Peyer's patch (tissue), 4 donors: ENCODE data around the gene TMEM107. TPM values are rescaled to one million over a fixed set of nuclear protein-coding genes. Genes with fewer than 3 reads are reported as not detected.
A peak's percentile ranks its signal among the peaks of the same experiment; 100 is the strongest.

Source experiments
- DNase-seq, 3 donors: peaks; one replicate each; pipeline ENCODE4 v3.0.0-alpha.2; 2017 to 2019
- H3K27ac ChIP-seq, 4 donors: fragments of 200-600 bp; sonication (generic); one replicate each; pipeline ENCODE4 v1.5.1; 2016 to 2019
- H3K27me3 ChIP-seq, 2 donors: fragments of 200-600 bp; sonication (generic); one replicate each; pipeline ENCODE4 v1.5.1; 2019
- H3K36me3 ChIP-seq, 3 donors: fragments of 200-600 bp; sonication (generic); one replicate each; pipeline ENCODE4 v1.5.1; 2016 to 2019
- H3K4me1 ChIP-seq, 4 donors: fragments of 200-600 bp; sonication (generic); one replicate each; pipeline ENCODE4 v1.5.1; 2016 to 2019
- H3K4me3 ChIP-seq, 4 donors: fragments of 200-600 bp; sonication (generic); 1 replicate in 3 of 4; 2 replicates in 1 of 4; pipeline ENCODE4 v1.5.1; 2016 to 2019; ENCODE audit warnings: mild to moderate bottlenecking in 1 of 4
- H3K9me3 ChIP-seq, 4 donors: fragments of 200-600 bp; sonication (generic); one replicate each; pipeline ENCODE4 v1.5.1; 2016 to 2019; ENCODE audit warnings: mild to moderate bottlenecking in 1 of 4
- POLR2A ChIP-seq, 2 donors: fragments of 450-650 bp; IDR thresholded peaks; one replicate each; pipeline ENCODE4 v1.5.1; 2017; ENCODE audit warnings: antibody characterized with exemption in 2 of 2, mild to moderate bottlenecking in 2 of 2, moderate library complexity in 2 of 2
- total RNA-seq, 4 donors: library from RNA; depleted of rRNA; stranded (reverse); fragments of >200 nt; gene quantifications; one replicate each; pipeline ENCODE4 v1.1.0, GENCODE V29; 2016
- TF ChIP-seq, protein P1 (sequence below), 6 experiments: fragments of 450-650 bp in 4 of 6; fragments of 200-600 bp in 2 of 6; sonication (generic) in 1 of 6; IDR thresholded peaks; one replicate each; pipeline ENCODE4 v1.5.1; 2017 to 2019; ENCODE audit warnings: antibody characterized with exemption in 6 of 6, mild to moderate bottlenecking in 3 of 6, moderate library complexity in 1 of 6

Gene TMEM107
- total RNA-seq, 4 donors from 2014 or later: 6.5 to 27.2 (median 16.4) TPM

DNA sequence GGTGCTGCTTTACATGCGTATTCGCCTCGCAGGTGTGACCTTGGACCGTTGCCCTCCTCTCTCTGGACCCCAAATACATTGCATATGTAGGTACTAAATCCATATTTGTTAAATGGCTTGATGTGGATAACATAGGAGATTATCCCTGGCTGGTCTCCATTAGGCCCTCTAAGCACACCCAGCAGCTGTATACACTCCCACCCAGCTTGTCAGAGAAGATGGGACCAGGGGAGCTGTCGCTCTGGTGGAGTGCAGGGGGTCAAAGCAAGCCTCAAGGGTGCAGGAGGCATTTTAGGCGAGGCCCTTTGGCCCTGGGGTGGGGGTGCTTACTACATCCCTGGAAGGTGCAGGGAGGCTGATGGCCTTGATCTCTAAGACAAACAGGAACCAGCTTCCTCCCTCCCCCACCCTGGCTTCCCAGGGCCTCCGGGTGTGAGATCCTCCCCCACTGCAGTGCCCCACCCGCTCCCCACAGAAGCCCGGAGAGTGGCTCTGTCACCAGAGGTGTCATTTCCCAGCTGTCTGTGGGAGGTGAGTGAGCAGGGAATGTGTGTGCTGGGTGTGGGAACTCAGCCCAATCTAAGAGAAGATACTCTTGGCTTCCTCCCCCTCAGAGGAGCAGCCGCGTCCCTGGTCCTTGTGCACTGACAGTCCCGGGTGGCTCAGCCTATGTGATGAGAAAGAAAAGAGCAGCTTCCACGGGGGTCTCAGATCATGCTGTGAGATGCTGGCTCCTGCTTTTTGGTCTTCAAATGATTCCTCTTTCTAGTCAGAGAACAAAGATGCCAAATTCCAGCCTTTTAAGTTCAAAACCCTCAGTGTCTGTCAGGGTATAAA is 12.0 kb downstream of the TMEM107 start:
- H3K27me3 ChIP-seq: no peaks in the 10 kb centered on the region

DNA sequence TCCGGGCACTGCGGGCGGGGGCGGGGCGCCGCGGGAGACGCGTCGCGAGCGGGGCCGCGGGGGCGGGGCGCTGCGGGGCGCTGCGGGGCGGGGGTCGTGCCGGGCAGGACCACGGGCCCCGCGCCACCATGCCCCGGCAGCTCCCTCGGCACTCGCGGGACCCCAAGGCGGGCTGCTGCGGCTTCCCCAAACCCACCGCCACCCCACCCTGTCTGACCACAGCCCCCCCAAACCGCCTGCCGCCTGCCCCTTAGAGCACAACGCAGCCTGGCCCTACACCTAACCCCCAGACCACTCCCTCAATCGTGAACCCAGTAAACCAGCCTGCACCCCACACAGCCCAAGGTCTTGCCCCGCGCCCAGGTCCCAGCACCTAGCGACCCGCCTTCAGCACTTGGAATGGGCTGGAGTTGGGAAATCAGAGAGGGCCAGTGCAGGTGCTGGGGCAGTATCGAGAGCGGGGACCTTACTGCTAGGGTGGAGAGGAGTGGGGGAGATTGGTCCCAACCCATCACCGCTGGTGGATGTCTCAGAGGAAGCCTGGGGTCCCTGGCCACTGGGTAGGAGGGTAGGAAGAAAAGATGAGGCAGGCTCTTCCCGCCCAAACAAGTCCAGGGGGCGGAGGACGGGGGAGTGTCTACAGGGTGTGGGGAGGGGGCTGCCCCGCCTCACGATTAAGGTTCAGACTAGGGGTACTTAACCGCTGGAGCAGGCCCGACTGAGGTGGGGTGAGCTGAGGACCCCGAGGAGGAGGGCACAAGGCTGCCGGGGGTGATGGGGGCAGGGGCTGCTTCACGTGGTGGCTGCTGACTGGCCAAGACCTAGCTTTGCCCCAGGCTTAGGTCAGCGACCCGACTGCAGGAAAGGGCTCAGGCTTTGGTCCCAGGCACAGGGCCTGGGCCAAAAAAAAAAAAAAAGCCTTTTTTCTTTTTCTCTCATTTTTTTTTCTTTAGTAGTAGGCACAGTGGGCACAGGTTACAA is 12.9 kb downstream of the TMEM107 start:
- Histone ChIP-seq H3K9me3 (no peaks in the 10 kb centered on the region), H3K4me3 (peak overlapping the region; percentile 99 to 100 (median 100)), H3K36me3 (peaks cover 0 to 22% (median 0%) of the 10 kb centered on the region in 3 donors), H3K4me1 (peaks cover 9 to 53% (median 18%) of the 10 kb centered on the region in 4 donors), H3K27ac (peak overlapping the region; percentile 99 to 100 (median 100)), H3K27me3 (no peaks in the 10 kb centered on the region)
- DNase-seq: peak in 1 of 3 donors; percentile 52
- TF ChIP-seq POLR2A (IDR thresholded peaks at IDR 0.05): no peak
- TF ChIP-seq, protein P1, sequence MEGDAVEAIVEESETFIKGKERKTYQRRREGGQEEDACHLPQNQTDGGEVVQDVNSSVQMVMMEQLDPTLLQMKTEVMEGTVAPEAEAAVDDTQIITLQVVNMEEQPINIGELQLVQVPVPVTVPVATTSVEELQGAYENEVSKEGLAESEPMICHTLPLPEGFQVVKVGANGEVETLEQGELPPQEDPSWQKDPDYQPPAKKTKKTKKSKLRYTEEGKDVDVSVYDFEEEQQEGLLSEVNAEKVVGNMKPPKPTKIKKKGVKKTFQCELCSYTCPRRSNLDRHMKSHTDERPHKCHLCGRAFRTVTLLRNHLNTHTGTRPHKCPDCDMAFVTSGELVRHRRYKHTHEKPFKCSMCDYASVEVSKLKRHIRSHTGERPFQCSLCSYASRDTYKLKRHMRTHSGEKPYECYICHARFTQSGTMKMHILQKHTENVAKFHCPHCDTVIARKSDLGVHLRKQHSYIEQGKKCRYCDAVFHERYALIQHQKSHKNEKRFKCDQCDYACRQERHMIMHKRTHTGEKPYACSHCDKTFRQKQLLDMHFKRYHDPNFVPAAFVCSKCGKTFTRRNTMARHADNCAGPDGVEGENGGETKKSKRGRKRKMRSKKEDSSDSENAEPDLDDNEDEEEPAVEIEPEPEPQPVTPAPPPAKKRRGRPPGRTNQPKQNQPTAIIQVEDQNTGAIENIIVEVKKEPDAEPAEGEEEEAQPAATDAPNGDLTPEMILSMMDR (IDR thresholded peaks at IDR 0.05): no peak

More for the DNA sequence above, 12.0 kb downstream of the TMEM107 start:
- peak overlapping the region; percentile 99 to 100 (median 100) for H3K27ac ChIP-seq
- H3K36me3 ChIP-seq: peaks cover 0 to 20% (median 0%) of the 10 kb centered on the region in 3 donors
- H3K4me3 ChIP-seq: peak overlapping the region in 1 of 4 donors; percentile 99
- H3K4me1 ChIP-seq: peaks cover 9 to 45% (median 16%) of the 10 kb centered on the region in 4 donors
- no peak for TF ChIP-seq POLR2A (IDR thresholded peaks at IDR 0.05)
- TF ChIP-seq, protein P1 (IDR thresholded peaks at IDR 0.05): no peak
- DNase-seq: peak; percentile 77 to 93 (median 84)
- H3K9me3 ChIP-seq: no peaks in the 10 kb centered on the region

DNA sequence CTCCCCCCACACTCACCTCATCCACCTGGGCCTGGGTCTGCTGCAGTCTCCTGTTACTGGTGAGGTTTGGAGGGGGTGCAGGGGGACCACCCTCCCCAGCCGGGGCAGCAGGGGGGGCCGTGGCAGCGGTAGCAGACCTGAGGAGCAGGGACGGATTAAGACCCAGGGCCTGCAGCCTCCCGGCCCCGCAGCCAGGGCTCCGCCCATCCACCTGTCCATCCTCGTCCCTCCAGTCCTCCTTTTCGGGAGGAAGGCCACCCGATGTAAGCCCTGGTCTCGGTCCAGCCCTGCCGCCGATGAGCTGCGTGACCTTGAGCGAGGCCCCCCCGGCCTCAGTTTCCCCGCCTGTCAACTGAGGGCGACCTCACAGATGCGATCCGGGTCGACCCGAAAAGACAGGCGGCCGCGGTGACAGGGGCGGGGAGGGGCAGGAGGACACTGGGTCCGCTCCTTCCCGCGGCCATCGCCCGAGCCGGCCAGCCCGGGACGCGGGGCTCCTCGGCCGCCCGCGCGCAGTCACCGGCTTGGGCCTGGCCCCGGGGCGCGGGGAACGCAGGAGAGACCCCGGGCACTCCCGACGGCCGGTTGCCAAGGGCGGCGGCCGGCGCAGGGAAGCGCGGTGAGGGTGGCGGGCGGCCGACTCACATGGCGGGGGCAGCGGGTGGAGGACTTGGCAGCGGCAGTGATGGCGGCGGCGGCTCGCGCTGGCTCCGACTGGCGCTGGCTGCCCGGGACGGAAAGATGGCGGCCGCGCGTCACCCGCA is 13.8 kb downstream of the TMEM107 start, which contains the start of gene VAMP2:
TSS of gene VAMP2 (minus strand) at position 716 of the 764 bp plus-strand sequence. CDS start at position 647, 69 bp downstream.
- peaks cover 9 to 55% (median 18%) of the 10 kb centered on the region in 4 donors for H3K4me1 ChIP-seq
- peak within 1 kb of the TSS; percentile 99 to 100 (median 100) for H3K27ac ChIP-seq

DNA sequence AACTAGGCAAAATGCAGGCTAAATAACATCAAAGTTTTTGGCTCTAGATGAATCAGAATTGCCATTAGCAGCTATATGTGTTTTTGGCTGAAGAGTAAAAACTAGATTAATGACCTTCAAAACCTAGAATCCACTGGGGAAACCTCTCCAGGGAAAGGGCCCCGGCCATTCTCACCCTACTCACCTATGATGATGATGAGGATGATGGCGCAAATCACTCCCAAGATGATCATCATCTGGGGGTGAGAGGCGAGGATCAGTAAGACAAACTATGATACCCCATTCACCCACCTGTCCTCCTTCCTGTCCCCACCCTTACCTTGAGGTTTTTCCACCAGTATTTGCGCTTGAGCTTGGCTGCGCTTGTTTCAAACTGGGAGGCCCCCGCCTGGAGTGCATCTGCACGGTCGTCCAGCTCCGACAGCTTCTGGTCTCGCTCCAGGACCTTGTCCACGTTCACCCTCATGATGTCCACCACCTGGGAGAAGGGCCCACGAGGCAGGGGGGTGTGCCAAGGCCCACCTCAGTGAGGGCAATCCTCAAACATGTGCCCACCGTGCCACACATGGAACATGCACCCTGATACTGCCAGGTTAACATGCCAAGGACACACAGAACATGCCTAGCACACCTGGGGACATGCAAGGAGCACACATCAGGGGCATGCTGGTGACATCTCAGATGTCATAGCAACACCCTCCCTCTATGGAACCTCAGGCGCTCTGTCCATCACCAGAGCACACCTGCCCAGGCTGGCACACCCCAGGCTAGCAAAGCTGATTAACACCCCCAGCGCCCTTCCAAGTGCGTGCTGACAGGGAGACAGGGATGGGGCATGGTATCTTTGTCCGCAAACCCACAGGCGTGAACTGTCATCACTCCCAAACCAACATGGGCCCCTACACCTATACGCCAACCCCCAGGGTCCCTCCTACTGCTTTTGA is 14.6 kb downstream of the TMEM107 start:
- peaks cover 9 to 58% (median 20%) of the 10 kb centered on the region in 4 donors for H3K4me1 ChIP-seq

More for the DNA sequence above, 13.8 kb downstream of the TMEM107 start, which contains the start of gene VAMP2:
- peak; percentile 74 to 90 (median 86) for DNase-seq
- Histone ChIP-seq H3K27me3 (no peaks in the 10 kb centered on the region), H3K4me3 (peak within 1 kb of the TSS; percentile 99 to 100 (median 100)), H3K9me3 (no peaks in the 10 kb centered on the region), H3K36me3 (peaks cover 0 to 22% (median 0%) of the 10 kb centered on the region in 3 donors)
- TF ChIP-seq, protein P1 (IDR thresholded peaks at IDR 0.05): peak in 4 of 6 experiments; percentile 8 to 25 (median 24)
- peak; percentile 53 to 78 for TF ChIP-seq POLR2A (IDR thresholded peaks at IDR 0.05)

More for the DNA sequence above, 14.6 kb downstream of the TMEM107 start:
- Histone ChIP-seq H3K27me3 (no peaks in the 10 kb centered on the region), H3K36me3 (peaks cover 0 to 22% (median 0%) of the 10 kb centered on the region in 3 donors), H3K27ac (peak overlapping the region; percentile 99 to 100 (median 100)), H3K9me3 (no peaks in the 10 kb centered on the region), H3K4me3 (peak overlapping the region; percentile 99 to 100 (median 100))
- peak in 1 of 3 donors; percentile 51 for DNase-seq
- TF ChIP-seq, protein P1 (IDR thresholded peaks at IDR 0.05): no peak
- no peak for TF ChIP-seq POLR2A (IDR thresholded peaks at IDR 0.05)
